KMS-11 (cell line): ENCODE data around the gene CHTF8.

Experiments used
- H2AFZ ChIP-seq: fragments of 200-600 bp; sonication (generic); 2 replicates; pipeline ENCODE4 v1.6.1; 2016; ENCODE audit warnings: antibody characterized with exemption, mixed run types, low read depth
- H3K27ac ChIP-seq: fragments of 200-600 bp; sonication (generic); 2 replicates; pipeline ENCODE4 v1.6.1; 2016; ENCODE audit warnings: mild to moderate bottlenecking, mixed run types
- H3K27me3 ChIP-seq: fragments of 200-600 bp; sonication (generic); 2 replicates; pipeline ENCODE4 v1.6.1; 2017; ENCODE audit warnings: mild to moderate bottlenecking, low read depth, mixed run types, moderate library complexity; ENCODE audit not compliant: insufficient read depth
- H3K36me3 ChIP-seq: fragments of 200-600 bp; sonication (generic); 2 replicates; pipeline ENCODE4 v1.6.1; 2017; ENCODE audit warnings: mild to moderate bottlenecking, mixed run types; ENCODE audit not compliant: insufficient read depth
- H3K4me1 ChIP-seq: fragments of 200-600 bp; sonication (generic); 2 replicates; pipeline ENCODE4 v1.6.1; 2016; ENCODE audit warnings: mild to moderate bottlenecking, low read depth, mixed run types; ENCODE audit not compliant: poor library complexity, severe bottlenecking
- H3K4me2 ChIP-seq: fragments of 200-600 bp; sonication (generic); 2 replicates; pipeline ENCODE4 v1.7.0; 2016; ENCODE audit warnings: mild to moderate bottlenecking, mixed run types
- H3K4me3 ChIP-seq: fragments of 200-600 bp; sonication (generic); IDR thresholded peaks from 2 replicates; pipeline ENCODE4 v1.6.1; 2017; ENCODE audit warnings: low read depth, low read length, mixed read lengths; ENCODE audit not compliant: insufficient read depth
- H3K79me2 ChIP-seq: fragments of 200-600 bp; sonication (generic); 2 replicates; pipeline ENCODE4 v1.6.1; 2016; ENCODE audit warnings: low read depth, mixed run types; ENCODE audit not compliant: insufficient read depth
- H3K9ac ChIP-seq: fragments of 200-600 bp; sonication (generic); 2 replicates; pipeline ENCODE4 v1.6.1; 2016; ENCODE audit warnings: mild to moderate bottlenecking, mixed run types
- H4K20me1 ChIP-seq: fragments of 200-600 bp; sonication (generic); 2 replicates; pipeline ENCODE4 v1.6.1; 2016; ENCODE audit warnings: mild to moderate bottlenecking, mixed run types; ENCODE audit not compliant: insufficient read depth
- TF ChIP-seq, protein P1 (sequence below): fragments of 200-600 bp; sonication (generic); conservative IDR thresholded peaks from 2 replicates; pipeline ENCODE4 v1.6.1; 2017; ENCODE audit warnings: low read depth, mild to moderate bottlenecking, antibody characterized with exemption, low read length, moderate library complexity, mixed read lengths

The CHTF8 gene

DNA sequence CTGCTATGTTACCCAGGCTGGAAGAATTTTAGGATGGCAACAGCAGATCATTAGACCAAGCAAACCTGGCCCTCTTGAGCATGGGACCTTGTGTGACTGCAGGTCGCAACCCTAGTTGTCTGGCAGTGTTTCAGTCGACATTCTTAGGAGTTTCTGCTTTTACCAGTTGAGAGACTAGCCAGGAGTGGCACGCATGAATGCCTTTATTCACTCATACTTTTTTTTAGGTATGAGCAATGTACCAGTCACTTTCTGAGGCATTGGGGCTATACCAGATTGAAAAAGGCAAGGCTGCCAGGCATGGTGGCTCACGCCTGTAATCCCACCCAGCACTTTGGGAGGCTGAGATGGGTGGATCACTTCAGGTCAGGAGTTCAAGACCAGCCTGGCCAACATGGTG lies 55.1 kb downstream of the CHTF8 start:
- H4K20me1 ChIP-seq: no peaks in the 10 kb centered on the region
- no peaks in the 10 kb centered on the region for H3K79me2 ChIP-seq
- H3K4me2 ChIP-seq: no peak overlapping the region
- no peak overlapping the region for H3K9ac ChIP-seq
- no peaks in the 10 kb centered on the region for H3K36me3 ChIP-seq
- H3K27me3 ChIP-seq: no peaks in the 10 kb centered on the region
- H3K27ac ChIP-seq: no peak overlapping the region
- no peaks in the 10 kb centered on the region for H3K4me1 ChIP-seq
- TF ChIP-seq, protein P1, sequence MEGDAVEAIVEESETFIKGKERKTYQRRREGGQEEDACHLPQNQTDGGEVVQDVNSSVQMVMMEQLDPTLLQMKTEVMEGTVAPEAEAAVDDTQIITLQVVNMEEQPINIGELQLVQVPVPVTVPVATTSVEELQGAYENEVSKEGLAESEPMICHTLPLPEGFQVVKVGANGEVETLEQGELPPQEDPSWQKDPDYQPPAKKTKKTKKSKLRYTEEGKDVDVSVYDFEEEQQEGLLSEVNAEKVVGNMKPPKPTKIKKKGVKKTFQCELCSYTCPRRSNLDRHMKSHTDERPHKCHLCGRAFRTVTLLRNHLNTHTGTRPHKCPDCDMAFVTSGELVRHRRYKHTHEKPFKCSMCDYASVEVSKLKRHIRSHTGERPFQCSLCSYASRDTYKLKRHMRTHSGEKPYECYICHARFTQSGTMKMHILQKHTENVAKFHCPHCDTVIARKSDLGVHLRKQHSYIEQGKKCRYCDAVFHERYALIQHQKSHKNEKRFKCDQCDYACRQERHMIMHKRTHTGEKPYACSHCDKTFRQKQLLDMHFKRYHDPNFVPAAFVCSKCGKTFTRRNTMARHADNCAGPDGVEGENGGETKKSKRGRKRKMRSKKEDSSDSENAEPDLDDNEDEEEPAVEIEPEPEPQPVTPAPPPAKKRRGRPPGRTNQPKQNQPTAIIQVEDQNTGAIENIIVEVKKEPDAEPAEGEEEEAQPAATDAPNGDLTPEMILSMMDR: no peak
- H2AFZ ChIP-seq: no peak overlapping the region
- no peak overlapping the region for H3K4me3 ChIP-seq

- Histone ChIP-seq H3K9ac (no peak overlapping the region), H3K79me2 (no peaks in the 10 kb centered on the region), H3K27ac (no peak overlapping the region), H3K4me3 (no peak overlapping the region), H4K20me1 (no peaks in the 10 kb centered on the region), H2AFZ (no peak overlapping the region), H3K36me3 (no peaks in the 10 kb centered on the region), H3K4me2 (no peak overlapping the region), H3K4me1 (no peaks in the 10 kb centered on the region), H3K27me3 (no peaks in the 10 kb centered on the region)
- TF ChIP-seq, protein P1: no peak
Observed at GRCh38 chr16:69073181-69073702, 59.1 kb downstream of the CHTF8 start.

DNA sequence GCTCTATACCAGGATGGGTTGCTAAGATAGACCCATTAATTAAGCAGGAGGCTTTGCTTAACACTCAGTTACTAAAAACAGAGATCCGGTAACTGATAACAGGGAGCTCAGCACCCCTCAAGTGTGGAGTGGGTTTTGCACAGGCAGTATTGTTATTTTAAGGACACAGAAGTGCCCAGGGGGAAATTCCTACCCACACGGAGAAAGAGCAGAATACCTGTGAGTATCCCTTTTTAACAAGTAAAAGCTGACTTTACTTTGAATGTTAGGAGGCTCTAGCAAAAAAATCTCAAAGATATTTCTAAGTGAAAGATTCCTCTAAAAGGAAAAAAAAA lies 59.8 kb downstream of the CHTF8 start:
- Histone ChIP-seq H3K9ac (no peak overlapping the region), H3K4me3 (no peak overlapping the region)

DNA sequence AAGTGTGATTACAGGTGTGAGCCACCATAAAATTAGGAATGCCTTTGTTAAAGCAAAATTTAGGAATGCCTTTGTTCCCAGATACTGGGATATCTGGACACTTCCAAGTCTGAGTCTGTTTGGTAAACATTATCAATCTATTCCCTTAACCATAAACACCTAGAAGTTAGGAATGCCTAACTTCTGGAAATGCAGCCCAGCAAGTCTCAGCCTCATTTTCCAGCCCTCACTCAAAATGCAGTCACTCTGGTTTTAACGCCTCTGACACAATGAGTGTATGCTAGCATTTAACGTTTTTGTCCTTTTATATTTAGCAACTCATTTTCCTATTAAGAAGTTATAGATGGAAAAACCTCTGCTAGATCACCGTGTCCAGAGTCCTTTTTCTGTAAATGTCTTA lies 61.4 kb downstream of the CHTF8 start:
- H3K4me2 ChIP-seq: no peak overlapping the region
- H4K20me1 ChIP-seq: no peaks in the 10 kb centered on the region
- H3K9ac ChIP-seq: no peak overlapping the region
- no peaks in the 10 kb centered on the region for H3K4me1 ChIP-seq
- no peaks in the 10 kb centered on the region for H3K36me3 ChIP-seq
- H3K27me3 ChIP-seq: no peaks in the 10 kb centered on the region
- H3K4me3 ChIP-seq: no peak overlapping the region
- TF ChIP-seq, protein P1: no peak
- H2AFZ ChIP-seq: no peak overlapping the region
- no peak overlapping the region for H3K27ac ChIP-seq
- H3K79me2 ChIP-seq: no peaks in the 10 kb centered on the region

More for the DNA sequence above, 59.8 kb downstream of the CHTF8 start:
- Histone ChIP-seq H3K36me3 (no peaks in the 10 kb centered on the region), H4K20me1 (no peaks in the 10 kb centered on the region), H3K27ac (no peak overlapping the region), H2AFZ (no peak overlapping the region), H3K79me2 (no peaks in the 10 kb centered on the region), H3K27me3 (no peaks in the 10 kb centered on the region), H3K4me1 (no peaks in the 10 kb centered on the region), H3K4me2 (no peak overlapping the region)
- TF ChIP-seq, protein P1: no peak

DNA sequence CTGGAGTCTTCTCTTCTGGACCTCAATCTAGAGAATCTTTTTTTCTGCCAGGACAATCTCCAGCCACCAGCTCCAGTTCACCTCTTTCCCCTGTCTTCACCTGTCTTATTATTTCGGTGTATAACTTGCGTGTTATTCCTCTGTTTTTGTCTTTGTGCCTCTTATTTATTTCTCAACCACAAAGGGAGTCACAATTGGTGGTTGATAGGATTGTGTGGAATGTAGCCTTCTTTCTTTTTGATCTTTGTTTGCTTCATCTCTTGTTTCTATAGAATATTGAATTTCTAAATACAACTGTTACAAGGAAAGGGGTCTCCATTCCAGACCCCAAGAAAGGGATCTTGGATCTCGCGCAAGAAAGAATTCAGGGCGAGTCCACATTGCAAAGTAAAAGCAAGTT lies 62.9 kb downstream of the CHTF8 start:
- no peak overlapping the region for H3K4me3 ChIP-seq
- no peaks in the 10 kb centered on the region for H4K20me1 ChIP-seq
- no peak overlapping the region for H3K9ac ChIP-seq
- no peaks in the 10 kb centered on the region for H3K36me3 ChIP-seq
- TF ChIP-seq, protein P1: no peak
- no peaks in the 10 kb centered on the region for H3K27me3 ChIP-seq
- no peak overlapping the region for H2AFZ ChIP-seq
- no peak overlapping the region for H3K27ac ChIP-seq
- H3K4me1 ChIP-seq: no peaks in the 10 kb centered on the region
- no peaks in the 10 kb centered on the region for H3K79me2 ChIP-seq
- no peak overlapping the region for H3K4me2 ChIP-seq
